ENCODE data around the gene SHC3.

Gene SHC3

DNA sequence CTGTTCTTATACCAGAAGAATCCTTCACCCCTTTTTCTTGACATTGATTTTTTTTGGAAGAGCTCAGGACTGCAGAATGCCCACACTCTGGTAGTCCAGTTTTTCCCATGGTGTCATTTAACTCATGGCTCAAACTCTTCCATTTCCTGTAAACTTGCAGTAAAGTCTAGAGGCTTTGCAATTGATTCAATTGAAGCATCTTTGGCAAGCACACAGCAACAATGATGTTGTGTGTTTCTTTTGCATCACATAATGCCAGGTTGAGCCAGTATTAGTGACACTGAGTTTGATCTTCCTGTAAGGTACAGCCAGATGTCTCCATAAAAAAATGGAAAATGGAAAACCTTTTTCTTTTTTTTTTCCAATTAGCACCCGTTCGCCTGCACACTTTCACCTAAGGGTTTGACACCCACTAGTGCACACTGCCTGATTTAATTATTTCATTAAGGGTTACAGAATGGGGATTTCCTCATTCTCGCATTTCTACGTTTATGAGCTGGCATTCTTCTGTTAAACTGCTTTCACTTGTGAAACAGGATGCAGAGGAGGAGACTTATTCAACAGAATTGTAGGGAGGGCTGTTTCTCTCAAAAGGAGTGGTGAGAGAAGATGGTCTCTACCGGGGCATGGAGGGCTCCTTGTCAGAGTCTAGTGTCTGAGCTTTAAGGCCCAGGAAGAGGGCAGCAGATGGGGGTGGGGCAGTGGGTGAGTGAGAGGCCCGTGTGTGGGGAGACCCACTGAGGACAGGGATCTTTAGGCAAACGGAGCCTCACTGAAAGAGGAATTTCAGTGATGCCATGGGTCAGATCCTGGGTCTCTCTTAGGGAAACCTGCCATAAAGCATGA is 189.6 kb downstream of the SHC3 start:
- DNase-seq (ENCODE audit: low read depth in 2 of 2, low spot score in 1 of 2), result no peak

GRCh38 chr9:88987661-88988060 is 191.0 kb downstream of the SHC3 start:
- no peak for DNase-seq (ENCODE audit: low read depth in 2 of 2, low spot score in 1 of 2)

GRCh38 chr9:88986776-88987175 is 191.8 kb downstream of the SHC3 start:
- DNase-seq (ENCODE audit: low read depth in 2 of 2, low spot score in 1 of 2), result no peak

DNA sequence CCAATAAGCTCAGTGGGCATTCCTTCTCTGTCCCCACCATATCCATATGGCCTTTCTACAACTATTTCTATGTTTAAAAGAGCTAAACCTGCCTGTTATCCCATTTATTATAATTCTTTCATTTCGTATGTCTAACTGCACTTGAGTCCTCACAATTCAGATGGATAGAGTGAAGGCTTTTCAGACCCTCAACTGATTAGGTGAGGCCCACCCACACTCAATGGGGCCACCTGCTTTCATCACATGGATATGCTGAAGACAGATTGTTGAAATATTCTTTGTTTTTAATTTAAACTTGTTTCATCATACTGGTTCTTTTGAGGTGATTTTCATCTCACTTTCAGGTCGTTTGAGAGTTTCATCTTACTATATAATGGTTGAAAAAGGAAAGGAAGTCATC is 193.0 kb downstream of the SHC3 start:
- no peak for DNase-seq (ENCODE audit: low read depth in 2 of 2, low spot score in 1 of 2)

- DNase-seq (ENCODE audit: low read depth in 2 of 2, low spot score in 1 of 2), result no peak
Measured at GRCh38 chr9:88984543-88984883, 194.1 kb downstream of the SHC3 start.

- no peak for DNase-seq (ENCODE audit: low read depth in 2 of 2, low spot score in 1 of 2)
Measured at GRCh38 chr9:88983865-88984542, 194.6 kb downstream of the SHC3 start.

DNA sequence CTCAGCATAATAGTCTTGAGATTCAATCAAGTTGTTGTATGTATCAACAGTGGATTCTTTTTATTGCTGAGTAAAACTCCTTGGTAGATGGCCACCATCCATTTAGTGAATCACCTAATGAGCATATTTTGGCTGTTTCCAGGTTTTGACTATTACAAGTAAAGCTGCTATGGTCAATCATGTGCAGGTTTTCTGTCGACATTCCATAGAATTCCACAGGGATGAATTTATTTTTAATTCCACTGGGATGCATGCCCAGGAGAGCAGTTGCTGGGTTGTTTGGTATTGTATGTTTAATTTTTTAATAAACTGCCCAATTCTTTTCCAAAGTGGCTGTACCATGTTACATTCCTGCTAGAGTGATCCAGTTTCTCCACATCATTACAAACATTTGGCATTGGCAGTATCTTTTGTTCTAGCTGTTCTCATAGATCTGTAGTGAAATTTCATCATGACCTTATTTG is 197.8 kb downstream of the SHC3 start:
- no peak for DNase-seq (ENCODE audit: low read depth in 2 of 2, low spot score in 1 of 2)

DNA sequence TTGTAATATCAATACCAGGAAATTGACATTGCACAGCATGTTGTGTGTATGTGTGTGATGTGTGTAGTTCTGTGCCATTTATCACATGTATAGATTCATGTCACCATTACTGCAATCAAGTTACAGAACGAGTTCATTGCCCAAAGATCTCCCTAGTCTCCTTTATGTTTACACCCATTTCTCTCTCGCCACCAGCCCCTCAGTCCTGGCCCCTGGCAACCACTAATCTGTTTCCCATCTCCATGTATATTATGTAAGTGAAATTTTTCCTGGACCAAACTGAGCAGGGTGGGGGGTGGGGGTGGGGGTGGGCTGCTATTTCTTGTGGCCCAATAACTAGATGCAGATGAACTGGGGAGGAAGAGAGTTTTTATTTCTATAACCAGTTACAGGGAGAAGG is 198.8 kb downstream of the SHC3 start:
- DNase-seq (ENCODE audit: low read depth in 2 of 2, low spot score in 1 of 2), result no peak

DNA sequence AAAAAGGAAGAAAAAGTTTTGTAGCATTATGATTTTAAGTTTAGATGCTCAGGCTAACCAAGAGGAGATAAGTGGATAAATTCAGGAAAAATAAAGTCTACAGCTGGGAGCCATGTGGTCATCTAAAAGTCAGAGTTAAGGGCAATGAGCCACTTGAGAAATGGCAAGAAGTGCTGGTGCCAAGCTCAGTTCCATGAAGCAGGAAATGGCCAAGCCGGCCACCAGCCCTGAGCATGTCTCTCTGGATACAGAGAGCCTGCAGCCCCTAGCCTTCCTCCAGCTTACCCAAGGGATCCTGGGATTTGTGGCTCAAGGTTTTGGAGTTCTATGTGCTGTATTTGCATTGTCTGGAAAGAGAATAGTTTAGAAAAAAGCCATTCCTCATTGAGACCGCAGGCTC is 199.6 kb downstream of the SHC3 start:
- DNase-seq (ENCODE audit: low read depth in 2 of 2, low spot score in 1 of 2), result no peak

DNA sequence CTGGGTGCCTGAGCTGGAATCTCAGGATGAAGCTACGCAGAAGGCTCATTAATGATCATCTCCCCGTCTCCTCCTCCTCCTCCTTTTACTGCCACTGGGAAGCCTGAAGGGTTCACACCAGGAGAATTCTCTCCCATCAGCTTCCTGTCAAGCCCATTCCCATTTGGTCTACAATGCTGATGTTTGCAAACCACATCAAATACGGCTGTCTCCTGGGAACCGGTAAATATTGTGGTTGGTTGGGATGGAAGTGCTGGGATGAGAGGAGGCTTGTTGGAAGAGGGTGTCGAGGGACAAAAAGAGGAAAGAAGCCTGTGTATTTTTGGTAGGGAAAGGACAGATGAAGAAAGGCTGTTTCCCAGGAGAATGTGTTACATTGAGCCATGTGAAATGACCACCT is 200.6 kb downstream of the SHC3 start:
- DNase-seq (ENCODE audit: low read depth in 2 of 2, low spot score in 1 of 2), result no peak

- DNase-seq (ENCODE audit: low read depth in 2 of 2, low spot score in 1 of 2), result no peak
Measured at GRCh38 chr9:88976890-88977257, 201.7 kb downstream of the SHC3 start.

DNA sequence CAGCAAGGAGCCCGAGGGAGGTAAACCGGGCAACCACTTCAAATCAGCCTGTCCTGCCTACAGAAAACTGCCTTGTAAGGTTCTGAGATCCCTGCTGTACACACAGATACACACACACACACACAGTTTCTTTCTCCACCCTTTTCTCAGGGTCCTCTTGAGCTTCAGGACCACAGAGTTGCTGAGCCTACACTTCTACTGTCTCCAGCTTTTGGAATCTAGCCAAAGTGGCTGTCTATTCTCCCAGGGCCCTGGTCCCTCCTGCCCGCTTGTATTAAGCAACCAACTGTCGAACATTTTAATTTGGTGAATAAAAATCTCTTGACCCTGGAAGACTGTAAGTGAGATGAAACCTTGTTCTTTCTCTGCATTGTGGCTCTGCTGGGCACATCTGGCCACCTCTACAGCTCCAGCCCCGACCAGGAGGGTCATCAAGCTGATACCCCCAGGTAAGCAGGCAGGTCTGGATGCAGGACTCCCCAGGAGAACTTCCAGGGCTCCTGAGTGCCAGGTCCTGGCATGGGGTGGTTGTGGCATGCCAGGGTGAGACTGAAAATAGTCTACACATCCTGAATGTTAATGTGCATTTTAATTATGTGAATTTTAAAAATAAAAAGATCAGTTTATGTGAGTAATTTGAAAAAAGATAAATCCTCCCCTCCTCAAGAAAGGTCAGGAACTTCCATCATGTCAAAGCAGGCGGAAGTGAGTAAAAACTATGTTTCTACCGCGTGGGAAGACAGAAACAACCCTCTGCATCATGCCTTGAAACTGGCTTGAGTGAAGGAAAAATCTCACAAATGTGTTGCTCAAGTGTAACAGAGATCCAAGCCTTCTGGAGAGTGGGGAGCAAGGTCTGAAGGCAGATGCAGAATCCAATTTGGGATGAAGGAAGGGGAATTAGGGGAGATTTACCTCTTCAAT is 202.4 kb downstream of the SHC3 start:
- DNase-seq (ENCODE audit: low read depth in 2 of 2, low spot score in 1 of 2), result no peak

- DNase-seq (ENCODE audit: low read depth in 2 of 2, low spot score in 1 of 2), result no peak
Measured at GRCh38 chr9:88974641-88975040, 204.0 kb downstream of the SHC3 start.

DNA sequence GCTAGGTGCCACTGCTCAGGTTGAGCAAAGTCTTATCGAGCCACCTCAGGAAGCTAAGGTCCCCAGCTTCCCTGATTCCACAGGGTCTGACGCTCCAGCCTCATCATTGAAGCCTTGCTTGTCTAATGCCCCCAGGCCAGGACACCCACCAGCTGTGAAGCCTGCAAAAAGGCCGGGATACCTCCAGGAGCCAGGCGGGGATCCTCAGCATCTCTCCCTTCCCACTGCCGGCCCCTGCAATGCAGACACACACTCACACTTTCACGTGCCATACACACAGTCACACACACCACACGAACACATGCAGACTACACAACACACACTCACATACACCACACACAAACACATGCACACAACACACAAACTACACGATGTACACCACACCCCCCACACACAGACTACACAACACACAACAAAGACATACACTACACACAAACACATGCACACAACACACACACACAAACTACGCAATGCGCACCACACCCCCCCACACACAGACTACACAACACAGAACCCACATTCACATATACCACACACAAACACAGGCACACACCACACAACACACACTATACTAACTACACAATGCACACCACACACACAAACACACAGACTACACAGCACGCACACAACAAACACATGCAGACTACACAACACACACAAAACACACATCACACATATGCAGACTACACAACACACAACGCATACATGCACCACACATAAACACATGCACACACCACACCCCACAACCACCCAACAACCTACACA is 205.2 kb downstream of the SHC3 start:
- no peak for DNase-seq (ENCODE audit: low read depth in 2 of 2, low spot score in 1 of 2)

DNA sequence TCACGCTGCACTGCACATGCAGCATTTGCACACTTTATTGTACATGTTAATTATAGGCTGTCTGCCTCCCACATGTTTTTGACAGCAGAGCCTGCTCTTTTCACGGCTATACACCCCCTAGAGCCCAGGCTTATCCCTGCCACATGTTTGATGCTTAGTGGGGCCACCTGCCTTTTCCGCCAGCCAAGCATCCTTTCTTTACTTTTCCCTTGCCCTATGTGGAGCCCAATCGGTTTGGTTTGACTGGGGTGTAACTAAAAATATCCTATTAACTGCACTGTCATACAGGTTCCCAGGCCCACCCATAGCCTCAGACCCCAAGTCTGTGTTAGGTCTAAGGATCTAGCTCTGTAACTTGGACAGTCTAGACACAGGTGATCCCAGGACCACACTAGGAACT is 206.2 kb downstream of the SHC3 start:
- no peak for DNase-seq (ENCODE audit: low read depth in 2 of 2, low spot score in 1 of 2)

DNA sequence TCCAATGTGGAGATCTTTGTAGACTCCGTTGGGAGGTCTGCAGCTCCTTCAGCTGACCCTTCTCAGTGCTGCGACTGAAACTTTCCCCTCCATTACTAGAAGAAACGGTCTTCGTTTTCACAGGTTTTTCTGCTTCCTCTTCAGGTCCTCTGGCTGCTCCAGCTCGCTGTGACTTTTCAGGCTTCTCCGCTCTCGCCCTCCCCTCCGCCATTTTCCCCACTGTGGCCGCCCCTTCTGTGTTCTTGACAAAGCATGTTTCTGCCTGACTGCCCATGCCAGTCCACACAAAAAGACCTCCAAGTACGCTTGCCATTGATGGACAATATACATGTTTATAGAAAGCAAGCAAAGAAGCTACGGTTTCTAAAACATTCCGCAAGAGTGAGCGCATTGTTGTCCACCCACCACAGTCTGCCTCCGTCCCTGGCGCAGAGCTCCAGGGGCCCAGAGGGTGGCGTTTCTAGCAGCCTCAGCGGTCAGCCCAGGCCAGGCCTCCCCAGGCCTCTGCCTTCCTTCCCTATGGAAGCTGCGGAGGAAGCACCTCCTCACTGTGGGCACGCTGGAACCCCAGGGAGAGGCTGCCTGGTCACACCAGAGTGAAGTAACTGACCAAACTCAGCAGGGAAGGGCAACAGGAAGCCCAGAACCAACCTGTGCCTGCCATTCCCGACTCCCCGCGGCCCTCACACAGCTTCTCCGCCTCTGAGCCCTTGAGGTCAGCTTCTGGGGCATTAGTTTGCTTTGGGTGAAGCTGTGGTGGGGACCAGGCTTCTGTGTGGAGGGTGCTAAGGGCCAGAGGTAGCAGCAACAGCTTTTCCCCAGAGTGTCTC is 207.3 kb downstream of the SHC3 start:
- DNase-seq (ENCODE audit: low read depth in 2 of 2, low spot score in 1 of 2), result no peak

DNA sequence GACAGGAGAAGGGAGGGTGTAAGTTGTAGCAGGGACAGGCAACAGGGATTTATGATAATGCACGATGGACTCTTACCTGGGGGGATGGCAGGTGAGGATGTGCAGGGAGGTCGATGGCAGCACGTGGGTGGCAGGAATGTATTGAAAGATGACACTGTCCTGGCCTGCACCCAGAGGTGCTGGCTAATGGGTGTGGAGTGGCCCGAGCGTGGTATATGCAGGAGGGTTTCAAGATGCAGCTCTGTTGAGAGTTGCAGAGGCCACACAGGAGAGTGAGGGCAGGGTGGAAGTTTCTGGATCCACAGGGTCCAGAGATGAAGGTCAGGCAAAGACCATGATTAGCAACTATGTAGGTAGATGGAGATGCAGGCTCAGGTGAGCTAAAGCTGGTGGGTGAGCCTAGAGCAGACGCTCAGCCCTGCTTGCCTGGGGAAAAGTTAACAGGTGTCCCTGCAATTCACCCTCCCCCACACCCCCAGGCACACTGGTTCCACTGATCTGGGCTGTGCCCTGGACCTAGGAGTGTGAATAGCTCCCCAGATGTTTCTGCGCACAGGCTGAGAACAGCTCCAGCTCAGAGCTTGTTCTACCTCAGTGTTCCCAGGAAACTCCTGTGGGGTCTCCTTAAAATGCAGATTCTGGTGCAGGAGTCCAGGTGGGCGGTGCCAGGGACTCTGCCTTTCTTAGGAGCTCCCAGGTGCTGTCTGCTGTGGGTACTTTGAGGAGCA is 208.8 kb downstream of the SHC3 start:
- DNase-seq (ENCODE audit: low read depth in 2 of 2, low spot score in 1 of 2), result no peak

DNA sequence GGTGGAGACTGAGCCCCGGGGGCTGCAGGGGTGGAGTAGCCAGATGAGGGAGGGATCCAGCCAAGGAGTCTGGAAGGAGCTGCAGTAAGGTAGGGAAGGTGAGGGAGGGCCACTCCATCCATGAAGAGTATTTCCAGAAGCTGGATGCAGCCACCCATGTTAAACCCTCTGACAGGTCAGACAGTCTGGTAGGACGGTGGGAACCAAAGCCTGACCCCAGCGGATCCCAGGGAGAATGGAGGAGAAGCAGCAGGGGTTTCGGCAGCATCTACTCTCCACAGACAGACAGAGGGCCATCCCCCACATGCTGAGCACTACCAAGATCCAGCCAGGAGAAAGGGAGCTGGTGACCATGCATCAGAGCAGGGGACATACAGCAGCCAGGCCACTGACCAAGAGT is 209.8 kb downstream of the SHC3 start:
- no peak for DNase-seq (ENCODE audit: low read depth in 2 of 2, low spot score in 1 of 2)

DNA sequence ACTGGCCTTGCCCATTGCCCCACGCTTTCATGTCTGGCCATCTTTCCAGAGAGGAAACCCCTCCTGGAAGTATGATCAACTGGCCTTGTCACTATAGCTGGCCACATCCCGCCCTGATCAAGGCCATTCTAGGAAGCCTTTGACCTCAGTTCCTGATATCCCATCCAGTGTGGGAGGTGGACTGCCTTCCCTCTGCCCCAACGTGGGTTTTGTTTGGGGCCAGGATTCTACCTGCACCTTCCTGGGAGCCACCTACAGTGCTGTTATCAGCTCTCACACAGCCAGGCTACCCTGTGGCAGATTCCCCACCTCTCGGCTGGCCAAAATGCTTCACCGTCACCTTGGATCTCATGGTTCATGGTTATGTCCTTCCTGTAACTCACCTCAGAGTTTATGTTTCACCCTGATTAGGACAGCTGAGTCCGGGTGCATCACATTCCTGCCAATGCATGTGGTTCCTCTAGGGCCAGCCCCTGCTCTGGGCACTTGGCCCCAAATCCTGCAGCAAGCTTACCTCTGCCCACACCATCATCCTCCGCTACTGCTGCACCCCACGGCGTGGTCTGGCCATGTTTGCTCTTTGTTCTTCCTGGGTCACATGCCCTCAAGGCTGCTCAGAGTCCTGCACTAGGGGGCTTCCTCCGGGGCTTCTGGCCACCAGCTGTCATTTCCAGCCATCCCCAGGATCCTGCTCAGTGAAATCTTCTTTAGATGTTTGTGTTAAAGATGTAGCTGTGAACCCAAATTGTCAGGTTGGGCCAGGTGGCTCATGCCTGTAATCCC is 211.5 kb downstream of the SHC3 start:
- no peak for DNase-seq (ENCODE audit: low read depth in 2 of 2, low spot score in 1 of 2)
